Brain pericyte (primary cell): ENCODE data around the gene LTBP3.

Experiments used
- DNase-seq: peaks from one replicate; pipeline ENCODE4 v3.0.0-alpha.2; 2012; ENCODE audit warnings: low read depth, low spot score

The LTBP3 gene

DNA sequence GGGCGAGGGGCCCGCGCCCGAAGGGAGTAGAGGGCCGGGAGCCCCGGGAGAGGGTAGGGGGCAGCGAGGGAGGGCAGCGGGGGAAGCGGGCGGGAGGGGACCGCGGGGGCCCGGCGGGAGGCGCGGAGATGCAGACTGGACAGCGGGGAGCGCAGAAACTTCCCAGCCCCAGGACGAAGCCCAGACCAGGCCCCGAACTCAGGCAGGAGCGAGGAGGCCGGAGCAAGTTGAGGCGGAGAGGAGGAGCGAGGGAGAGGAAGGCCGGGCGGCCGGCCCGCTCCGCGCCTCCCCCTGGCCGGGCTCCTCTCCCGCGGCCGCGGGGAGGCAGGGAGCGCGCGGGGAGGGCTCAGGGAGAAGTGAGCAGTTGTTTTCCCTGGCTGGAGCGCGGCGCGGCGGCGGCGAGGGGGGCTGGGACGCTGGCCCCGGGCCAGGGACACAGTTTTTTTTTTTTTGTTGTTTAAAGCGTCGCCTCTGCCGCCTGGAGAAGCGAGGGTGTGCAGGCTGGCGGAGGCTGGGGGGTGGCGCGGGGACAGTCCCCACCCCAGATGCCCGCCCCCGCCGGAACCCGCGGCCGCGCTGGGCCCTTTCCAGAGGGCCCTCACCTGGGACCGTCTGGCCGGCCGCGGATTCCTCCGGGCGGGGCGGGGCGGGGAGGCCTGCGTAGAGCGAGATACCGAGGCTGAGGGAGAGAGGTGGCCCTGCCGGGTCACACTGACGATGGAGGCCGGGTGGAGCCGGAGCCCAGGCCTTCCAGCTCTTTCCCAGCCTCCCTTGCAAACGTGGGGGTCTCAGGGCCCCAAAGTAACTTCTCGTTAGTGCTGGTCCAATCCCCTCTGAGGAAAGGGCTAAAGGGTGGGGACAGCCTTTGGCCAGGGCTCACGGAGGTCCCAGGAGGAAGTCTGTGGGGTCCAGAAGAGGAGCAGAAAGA, at the start of gene LTBP3:
Gene LTBP3 (minus strand): TSS at position 358 of the 928 bp plus-strand sequence. CDS start 400 bp downstream, outside the sequence.
- DNase-seq = no peak

DNA sequence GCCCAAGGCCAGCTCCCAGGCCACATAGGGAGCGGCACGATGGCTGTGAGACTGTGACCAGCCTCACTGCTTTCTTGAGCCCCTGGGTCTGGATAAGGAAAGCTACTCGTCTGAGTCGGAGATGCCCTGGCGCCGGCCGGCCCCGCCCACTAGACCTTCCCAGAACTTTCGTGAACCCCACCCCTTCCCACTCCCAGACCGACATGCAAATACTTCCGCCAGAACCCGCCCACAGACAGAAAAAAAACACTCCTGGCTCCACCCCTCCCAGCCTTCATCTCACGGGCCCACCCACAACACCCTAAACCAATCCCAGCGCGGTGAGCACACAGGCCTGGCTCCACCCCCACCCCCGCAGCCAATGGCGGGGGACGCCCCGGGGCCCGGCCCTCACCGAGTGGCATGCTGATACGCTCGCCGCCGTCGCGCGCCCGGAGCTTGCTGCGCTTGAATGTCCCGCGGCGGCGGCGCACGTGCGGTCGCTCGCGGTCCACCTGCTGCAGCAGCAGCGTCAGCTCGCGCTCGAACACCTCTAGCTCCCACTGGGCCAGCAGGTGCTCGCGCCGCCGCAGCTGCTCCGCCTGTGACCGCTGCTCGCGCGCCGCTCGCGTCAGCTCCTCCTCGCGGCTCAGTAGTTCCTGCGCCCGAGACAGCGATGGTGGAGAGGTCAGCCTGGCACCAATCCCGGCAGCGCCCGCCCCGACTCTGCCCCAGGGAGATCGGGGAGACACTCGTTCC, 48.9 kb upstream of the LTBP3 start:
- DNase-seq = peak; percentile 74

DNA sequence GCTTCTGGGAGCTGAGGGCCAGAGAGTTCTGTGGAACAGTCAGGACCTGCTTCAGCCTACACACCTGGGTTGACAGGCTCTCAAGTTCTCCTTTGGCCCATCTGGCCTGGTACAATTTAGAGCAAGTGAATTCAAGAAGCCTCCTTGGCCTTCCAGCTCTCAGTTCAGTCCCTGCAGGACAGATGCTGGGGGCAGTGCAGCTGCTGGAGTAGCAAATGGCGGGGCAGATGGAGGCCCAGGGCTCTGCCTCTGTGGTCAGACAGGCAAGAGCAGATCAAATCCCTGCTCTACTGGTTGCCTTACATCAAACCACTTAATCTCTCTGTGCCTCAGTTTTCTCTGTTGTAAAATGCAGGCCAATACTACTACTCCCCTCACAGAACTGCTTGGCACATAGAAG, 46.1 kb upstream of the LTBP3 start:
- no peak for DNase-seq

DNA sequence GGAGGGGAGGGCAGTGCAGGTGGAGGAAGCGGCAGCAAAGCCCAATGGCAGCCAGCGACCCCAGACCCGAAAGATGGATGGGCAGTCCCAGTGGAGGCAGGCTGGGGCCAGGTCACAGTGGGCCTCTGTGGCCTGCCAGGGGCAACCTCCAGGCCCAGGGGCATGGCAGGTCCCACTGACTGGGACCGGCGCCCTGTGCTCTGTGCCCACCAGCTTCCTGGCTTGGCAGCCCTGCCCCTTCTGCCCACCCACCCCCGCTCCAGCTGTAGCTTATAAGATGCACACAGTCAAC, 41.7 kb upstream of the LTBP3 start:
- no peak for DNase-seq

DNA sequence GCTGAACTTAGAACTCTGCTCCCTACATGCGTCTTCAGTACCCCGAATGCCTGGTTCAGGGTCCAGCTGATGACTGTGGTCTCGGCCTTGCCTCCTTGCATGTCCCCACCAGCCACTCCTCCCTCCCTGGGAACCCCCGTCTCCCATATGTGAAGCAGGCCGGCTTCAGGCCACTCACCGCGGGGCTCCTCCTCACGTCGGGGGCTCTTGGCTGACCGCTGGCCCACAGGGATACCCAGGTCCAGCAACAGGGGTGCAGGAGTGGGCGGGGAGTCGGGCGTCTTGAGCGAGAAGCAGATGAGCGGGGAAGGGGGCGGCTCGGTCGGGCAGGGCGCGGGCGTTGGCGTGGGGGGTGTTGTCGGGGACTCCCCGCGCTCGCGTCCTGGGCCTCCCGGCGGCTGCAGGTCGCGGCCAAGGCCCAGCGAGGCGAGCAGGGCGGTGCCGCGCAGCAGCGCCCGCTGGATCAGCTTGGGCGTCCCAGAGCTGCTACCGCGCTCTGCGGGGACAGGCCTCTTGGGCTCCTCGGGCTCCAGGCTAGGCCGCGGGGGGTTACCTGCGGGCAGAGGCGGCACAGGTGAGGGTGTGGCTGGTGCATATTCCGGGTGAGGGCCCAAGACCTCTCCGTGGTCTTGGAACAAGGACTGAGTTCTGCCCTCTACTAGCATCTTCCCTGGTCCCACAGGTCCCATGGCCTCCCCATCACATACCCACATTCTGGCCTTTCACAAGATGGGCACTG, 41.2 kb upstream of the LTBP3 start:
- no peak for DNase-seq

DNA sequence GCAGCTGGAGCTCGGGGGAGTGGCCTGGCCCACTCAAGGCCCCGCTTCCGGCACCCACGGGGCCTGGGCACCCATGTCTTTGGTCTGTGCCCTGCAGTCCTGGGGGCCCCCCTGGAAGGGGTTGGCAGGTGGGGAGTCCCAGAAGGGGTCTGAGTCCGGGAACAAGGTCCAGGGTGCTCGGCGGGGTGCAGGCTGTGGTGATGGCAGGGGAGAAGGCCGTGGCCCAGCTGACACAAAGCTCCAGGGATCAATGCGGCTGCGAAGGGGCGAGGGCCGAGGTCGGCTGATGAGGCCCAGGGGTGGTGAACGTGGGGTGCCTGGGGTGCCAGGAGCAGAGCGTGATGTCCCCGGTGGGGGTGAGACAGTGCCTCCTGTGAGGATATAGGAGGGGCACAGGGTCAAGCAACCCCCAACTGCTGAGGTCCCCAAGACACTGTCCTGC, 40.1 kb upstream of the LTBP3 start:
- no peak for DNase-seq

DNA sequence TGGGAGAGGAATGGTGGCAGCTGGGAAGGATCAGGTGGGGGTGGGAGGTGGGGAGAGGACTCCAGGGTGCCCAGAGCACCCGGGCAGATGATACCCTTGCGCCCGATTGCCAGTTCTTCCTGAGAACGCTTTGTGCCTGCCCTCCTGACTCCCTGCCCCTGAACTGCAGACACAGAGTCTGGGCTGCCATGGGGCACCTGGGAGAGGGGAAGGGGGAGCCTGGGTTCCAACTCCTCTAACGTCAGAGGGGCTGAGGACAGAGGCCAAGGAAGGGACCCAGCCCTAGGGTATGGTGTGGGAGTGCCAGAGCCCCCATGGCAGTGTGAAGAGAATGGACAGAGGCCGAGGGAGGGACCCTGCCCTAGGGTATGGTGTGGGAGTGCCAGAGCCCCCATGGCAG, 38.4 kb upstream of the LTBP3 start:
- DNase-seq = no peak

DNA sequence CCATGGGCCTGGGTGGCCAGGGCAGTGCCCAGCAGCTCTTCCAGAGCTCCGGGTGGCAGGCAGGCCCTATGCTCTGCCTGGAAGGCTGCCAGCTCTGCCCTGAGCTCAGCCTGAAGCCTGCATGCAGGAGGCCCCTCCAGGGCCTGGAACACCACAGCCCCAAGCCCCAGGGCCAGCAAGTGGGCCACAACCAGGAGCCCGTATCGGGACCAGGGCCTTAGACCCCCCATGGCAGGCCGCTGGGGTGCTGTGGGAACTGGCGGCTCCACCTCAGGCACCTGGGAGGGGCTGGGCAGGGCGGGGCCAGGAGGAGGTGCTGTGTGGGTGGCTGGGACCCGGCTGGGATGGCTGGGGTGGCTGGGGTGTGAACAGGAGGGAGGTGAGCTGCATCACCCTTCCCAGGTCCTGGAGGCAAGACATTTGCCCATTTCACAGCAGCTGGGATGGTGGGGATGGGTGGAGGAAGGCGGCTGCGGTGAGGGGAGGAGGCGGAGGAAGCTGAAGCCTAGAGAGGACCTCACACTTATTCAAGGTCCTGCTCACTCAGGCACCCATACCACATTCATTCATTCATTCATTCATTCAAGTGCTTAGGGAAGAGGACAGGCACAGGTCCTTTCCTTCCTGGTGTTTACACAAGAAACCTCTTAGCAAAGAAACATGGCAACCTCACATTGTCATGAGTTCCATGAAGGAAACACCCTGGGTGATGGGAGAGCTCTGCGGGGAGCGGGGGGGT, 37.6 kb upstream of the LTBP3 start, which contains the start of gene KCNK7:
Gene KCNK7 (minus strand): TSS at position 258 of the 739 bp plus-strand sequence. CDS start 28 bp downstream, at position 230.
- no peak for DNase-seq

DNA sequence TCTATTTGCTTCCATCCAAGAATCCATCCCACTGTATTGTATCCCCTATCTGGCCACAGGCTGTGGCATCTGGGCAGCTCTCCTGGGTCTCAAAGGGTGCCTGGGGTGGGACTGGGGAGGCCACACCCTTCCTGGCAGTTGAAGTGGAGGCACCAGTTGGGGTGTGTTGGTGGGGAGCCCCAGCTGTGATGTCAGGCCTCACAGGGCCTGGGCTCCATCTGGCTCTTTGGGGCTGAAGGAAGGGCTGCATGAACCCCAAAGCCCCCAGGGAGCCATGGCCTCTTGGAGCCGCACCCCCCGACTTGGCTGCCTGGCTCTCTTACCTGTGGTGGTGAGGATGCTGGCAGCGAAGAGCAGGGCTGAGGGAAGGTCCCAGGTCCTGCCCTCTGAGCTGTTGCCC, 37.0 kb upstream of the LTBP3 start:
- DNase-seq = no peak

DNA sequence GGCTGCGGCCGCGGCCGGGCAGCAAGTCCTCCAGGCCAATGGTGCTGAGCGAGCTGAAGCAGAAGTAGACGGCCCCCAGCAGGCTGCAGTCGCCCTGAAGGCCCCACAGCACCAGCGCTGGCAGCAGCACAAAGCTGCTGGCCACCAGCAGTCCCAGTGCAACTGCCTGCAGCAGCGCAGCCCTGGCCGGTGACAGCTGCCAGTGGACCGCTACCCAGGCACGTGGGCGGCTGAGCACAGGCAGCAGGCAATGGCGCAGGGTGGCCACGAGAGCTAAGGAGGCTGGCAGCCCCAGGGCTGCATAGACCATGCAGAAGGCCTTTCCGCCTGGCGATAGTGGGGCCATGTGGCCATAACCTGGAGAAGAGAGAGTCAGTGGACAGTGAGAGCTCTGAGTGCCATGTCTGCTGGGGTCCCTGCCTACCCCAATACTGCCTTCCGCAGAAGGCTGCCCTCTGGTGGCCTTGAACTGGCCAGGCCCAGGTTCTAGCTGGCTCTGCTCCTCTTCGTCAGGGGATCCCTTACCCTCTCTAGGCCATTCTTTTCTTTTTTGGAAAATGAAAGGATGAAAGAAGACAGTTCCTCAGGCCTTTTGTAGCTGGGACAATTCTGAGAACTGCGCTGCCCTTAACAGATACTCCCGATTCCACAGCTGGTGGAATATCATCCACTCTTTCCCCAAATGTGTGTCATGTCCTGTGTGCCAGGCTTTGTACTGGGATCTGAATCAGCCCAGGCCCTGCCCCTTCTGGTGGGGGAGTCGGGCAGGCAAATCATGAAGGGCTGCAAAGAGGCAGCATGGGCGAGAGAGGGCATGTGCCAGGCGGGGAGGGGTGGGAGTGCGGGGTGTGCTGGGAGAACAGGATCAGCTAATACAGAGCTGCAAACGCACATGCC, 35.6 kb upstream of the LTBP3 start:
- DNase-seq = no peak

DNA sequence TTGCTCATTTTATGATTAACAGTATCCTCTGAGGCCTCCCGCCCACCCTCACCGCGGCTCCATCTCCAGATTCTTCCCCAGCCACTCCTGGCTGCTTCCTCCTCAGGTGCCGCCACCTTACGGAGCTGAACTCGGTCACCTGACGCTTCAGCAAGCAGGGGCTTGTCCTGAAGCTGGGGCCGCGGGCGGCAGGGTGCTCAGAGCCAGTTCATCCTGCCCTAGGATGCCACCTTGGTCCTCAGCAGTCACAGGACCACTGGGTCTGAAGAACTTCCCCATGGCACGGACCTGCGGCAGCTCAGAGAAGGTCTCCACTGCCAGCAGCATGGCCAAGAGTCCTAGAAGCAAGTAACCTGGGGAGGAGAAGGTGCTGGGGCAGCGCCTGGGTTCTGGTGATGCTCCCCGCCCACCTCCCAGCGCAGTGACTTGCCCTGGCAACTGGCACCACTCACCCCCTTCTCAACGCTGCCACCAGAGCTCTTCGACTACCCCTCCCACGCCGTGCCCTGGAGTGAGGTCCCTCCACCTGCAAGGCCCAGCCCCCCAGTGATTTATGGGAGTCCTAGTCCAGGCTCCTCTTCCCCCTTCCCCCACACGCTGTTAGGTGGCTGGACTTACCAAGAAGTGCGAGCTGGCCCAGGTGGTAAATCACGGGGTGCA, 34.8 kb upstream of the LTBP3 start:
- no peak for DNase-seq

DNA sequence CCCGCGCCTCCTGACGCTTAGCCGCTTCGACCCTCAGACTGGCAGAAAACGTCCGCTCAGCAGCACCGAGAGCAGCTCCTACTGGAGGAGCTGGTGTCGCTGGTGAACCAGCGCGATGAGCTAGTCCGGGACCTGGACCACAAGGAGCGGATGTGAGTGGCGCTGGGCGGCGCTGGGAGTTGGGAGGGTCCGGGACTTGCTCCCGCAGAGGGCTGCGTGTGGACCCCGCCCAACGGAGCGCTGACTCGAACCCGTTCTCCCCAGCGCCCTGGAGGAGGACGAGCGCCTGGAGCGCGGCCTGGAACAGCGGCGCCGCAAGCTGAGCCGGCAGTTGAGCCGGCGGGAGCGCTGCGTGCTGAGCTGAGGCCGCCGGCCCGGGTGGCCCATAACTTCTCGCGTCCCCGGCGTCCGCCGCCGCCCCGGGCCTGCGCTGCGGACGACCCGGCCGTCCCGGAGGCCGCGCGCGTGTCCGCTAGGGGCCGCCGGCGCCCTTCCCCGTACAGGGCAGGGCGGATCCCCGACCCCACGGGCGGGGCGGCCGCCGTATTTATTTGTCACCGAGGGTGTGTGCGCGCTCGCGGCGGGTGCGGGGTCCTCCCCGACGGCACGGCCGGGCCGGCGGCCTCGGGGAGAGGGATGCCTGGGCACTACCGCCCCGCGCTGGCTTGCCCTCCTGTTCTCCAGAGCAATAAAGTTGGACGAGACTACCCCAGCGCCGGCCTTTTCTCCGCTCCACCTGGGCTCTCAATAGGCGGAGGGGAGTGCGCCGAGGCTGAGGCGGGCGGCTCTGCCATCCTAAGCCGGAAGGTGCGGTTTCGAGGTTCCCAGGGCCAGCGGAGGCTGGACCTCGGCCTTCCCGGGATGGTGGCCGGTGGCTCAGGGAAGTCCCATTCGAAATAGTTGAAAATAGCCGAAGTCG, 34.0 kb upstream of the LTBP3 start:
- no peak for DNase-seq

DNA sequence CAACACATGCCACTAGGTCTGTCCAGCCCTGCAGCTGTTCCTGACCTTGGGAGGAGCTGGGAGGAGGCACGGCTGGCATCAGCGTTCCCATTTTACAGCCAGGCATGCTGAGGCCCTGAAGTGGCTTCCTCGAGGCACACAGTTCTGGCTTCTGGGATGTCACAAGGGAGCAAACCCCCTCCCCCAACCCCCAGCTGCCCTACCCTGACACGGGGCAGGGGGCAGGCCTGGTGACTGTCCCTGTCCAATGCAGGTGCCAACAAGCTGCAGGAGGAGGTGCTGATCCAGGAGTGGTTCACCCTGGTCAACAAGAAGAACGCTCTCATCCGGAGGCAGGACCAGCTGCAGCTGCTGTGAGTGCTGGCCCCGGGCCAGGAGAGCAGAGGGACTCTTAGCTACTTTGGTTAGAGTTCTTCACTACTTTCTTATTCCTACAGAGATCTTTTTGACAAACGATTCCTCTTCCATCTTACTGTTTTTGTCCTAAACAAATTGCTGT, 32.1 kb upstream of the LTBP3 start:
- no peak for DNase-seq

DNA sequence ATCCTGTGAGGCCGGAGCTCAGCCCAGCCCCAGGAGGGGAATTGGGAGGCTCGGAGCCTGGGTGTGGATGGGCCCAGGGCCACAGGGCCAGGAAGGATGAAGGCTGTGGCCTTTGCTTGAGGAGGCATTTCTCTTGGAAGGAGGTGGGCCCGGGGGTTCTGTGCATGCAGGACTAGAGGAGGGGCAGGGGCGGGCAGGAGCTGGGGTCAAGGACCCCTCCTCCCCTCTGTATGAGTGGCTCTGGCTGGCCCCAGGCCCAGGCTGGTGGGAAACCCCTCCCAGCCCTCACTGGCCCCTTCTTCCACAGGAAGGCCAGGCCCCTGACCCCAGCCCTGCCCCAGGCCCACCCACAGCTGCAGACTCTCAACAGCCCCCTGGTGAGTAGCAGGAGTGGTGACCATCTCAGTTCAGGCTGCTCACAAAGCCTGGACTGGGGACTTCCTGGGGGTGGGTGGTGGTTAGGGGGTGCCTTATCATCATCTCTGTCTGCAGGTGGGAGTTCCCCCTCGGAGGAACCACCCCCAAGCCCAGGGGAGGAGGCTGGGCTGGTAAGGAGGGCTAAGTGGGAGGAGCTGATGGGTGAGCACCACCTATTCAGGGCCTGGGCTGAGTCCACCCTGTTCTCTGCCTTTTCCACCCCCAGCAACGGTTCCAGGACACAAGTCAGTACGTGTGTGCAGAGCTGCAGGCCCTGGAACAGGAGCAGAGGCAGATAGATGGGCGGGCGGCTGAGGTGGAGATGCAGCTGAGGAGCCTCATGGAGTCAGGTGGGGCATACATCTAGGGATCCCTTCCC, 31.5 kb upstream of the LTBP3 start:
- no peak for DNase-seq

DNA sequence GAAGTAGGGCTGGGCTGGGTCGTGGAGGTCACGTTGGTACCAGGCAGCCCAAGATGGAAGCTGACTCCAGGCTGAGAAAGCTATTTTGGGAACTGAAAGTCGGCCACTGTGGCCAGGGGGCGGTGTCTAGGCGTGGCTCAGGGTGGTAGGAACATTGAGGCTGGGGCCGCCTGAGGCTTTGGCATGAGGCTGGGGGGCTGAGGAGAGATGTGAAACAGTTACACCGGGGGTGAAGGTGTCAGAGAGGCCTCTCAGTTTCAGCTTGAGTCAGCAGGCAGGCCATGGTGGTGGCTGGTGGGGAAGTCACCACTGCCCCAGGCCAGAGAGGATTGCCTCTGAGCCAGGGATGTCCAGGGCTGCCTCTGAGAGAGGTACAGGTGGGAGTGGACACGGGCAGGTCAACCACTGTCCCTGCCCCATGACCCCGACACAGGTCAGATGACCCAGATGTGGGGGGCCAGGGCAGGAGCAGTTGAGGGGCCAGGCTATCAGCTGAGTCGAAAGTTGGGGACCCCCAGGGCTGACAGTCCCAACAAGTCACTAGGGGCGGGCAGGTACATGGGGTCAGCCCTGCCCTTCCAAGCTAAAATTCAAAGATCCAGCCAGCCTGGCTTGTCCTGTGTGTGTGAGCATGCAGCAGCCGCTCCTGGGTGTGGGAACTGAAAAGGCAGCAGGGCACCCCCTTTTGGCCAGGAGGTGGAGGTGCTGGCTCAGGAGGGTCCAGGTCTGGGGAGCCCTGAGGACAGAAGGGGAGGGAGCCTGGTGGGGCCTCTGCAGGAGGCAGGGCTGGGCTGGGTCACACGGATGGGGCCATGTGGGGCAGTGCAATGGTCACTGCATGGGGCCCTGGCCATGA, 30.3 kb upstream of the LTBP3 start:
- no peak for DNase-seq

DNA sequence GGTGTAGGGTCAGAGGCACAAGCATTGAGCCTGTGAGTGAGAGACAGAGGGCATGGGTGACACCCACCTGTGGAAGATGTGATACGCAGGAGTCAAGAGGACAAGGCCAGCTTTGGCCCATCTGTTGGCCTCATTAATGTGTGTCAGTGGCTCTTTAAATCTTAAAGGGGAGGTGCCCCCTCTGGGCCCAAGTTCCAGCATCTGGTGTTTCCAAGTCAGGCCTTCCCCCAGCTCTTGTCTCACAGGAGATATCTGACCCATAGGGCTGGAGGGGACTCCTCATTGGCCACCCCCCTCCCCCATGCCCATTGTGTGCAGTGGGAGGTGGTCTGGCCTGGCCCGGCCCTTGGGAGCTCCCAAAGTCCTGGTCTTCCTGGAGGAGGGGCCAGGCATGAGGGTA, 28.5 kb upstream of the LTBP3 start:
- DNase-seq = no peak

DNA sequence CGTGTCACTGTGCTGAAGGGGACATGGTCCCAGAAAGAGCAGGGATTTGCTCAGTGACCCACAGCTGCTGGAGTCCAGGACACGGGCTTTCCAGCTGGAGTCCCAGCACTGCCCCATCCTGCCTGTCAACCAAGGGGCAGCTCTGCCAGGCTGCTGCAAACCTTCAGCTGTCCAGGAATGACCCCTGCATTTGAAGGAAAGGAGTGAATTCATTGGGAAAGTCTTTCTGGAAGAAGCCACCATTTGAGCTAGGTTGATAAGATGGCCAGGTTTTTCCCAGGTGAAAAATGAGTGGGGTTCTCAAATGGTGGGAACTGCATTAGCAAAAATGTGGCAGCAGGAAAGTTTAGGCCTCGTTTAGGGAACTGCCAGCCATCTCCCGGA, 28.1 kb upstream of the LTBP3 start:
- no peak for DNase-seq
